Stimulated activated CD8-positive, alpha-beta memory T cell treated with anti-CD3 and anti-CD28 coated beads, Interleukin-7, amount 100 ng/mL, for 4 hours (primary cell): ENCODE data around the gene GPS2.
A peak's percentile ranks its signal among the peaks of the same experiment; 100 is the strongest.
"Not testable (repeated sequence)": the region's sequence is repeated elsewhere in the genome, so short reads cannot be mapped to it uniquely, and the experiment has no call there.

Source experiments
- DNase-seq, 2 donors: peaks; one replicate each; pipeline ENCODE4 v3.0.0-alpha.2; 2020; ENCODE audit warnings: low read depth in 2 of 2

The GPS2 gene

DNA sequence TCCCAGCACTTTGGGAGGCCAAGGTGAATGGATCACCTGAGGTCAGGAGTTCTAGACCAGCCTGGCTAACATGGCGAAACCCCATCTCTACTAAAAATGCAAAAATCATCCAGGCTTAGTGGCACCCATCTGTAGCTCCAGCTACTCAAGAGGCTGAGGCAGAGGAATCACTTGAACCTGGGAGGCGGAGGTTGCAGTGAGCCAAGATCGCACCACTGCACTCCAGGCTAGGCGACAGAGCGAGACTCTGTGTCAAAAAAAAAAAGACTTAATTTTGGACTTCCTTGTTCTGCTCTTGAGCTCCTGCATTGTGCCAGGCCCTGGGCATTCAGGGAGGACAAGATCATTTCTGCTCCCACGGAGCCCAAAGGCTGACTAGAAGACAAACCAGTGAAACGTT lies 22.4 kb upstream of the GPS2 start:
- DNase-seq = not testable (repeated sequence)

DNA sequence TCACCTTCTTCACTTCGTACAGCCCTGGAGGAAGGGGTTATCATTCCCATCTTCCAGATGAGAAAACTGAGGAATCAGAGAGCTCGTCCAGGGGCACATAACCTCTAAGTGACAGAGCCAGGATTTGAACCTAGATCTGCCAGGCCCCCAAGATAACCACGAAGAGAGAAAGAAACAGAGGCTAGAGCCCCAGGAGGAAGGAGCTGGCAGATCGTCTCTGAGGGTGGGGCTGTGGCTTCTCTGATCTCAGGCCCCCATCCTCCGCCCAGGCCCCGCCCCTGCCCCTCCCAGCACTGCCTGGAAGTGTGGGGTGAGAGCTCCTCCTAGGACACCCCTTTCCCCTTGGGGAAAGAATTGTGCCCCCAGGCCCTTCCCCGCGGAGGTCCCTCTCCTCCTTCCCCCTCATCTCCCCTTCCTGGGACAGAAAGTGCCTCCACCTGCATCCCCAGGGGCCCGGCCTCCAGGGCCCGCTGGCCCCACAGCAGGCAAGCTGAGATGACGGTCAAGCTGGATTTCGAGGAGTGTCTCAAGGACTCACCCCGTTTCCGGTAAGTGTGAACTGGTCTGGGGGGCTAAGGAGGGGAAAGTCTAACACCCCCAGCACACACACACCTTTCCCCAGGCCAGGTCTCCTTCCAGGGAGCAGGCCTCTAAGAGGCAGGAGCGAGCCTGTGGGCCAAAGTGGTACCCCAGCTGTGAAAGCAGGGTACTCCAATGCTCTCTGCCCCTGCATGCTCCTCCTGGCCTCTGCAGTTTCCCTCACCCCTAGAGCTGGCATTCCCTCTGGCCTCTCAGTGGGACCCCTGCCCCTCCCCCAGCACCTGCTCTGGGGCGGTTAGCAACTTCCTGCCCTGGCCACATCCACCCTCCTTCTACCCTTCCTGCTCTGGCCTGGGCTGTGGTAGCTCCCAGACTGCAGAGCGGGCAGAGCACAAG lies 21.3 kb upstream of the GPS2 start, which contains the start of gene ACAP1:
TSS of gene ACAP1 (plus strand) at position 290 of the 936 bp plus-strand sequence. CDS start at position 496, 206 bp downstream.
- peak; percentile 76 to 79 for DNase-seq

DNA sequence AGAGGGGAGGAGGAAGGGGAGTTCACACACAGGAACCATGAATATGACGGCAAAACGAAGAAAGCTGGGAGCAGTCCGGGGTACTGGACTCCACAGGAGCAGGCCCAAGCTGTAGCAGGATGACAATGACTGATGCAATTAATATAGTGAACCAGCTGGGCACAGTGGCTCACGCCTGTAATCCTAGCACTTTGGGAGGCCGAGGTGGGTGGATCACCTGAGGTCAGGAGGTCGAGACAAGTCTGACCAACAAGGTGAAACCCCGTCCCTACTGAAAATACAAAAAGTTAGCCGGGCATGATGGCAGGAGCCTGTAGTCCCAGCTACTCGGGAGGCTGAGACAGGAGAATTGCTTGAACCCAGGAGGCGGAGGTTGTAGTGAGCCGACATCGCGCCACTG lies 20.6 kb upstream of the GPS2 start:
- DNase-seq = not testable (repeated sequence)

DNA sequence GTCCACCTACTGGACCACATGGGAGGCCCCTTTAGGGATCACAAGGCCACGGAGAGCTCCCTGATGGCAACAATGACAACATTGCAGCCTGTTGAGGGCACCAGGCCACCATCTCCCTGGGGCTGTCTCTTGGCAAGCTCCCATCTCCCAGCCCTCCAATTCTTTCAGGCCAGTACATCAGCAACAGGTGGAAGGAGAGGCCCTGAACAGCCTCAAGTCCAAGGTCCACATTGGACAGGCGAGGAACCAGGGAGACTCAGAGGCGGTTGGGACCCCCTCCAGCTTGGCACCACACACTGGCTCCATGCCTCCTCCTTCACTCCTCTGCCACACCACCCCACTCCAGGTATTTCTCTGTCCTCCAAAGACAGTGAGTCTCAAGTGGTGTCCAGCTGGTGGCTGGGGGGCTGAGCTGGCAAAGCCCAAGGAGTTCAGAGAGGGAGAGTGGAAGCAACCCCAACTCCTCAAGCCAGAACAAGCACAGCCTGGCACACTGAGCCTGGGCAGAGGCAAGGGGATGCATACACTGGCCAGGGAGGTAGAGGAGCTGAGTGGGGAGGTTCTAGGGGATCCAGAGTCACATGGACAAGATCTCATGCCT lies 19.9 kb upstream of the GPS2 start:
- no peak for DNase-seq

DNA sequence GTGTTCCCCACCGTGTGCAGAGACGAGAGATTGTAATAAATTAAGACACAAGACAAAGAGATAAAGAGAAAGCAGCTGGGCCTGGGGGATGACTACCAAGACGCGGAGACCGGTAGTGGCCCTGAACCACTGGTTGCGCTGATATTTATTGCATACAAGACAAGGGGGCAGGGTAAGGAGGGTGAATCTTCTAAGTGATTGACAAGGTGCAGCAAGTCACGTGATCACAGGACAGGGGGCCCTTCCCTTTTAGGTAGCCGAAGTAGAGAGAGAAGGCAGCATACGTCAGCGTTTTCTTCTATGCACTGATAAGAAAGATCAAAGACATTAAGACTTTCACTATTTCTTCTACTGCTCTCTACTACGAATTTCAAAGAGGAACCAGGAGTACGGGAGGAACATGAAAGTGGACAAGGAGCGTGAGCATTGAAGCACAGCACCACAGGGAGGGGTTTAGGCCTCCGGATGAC lies 17.5 kb upstream of the GPS2 start:
- not testable (repeated sequence) for DNase-seq

DNA sequence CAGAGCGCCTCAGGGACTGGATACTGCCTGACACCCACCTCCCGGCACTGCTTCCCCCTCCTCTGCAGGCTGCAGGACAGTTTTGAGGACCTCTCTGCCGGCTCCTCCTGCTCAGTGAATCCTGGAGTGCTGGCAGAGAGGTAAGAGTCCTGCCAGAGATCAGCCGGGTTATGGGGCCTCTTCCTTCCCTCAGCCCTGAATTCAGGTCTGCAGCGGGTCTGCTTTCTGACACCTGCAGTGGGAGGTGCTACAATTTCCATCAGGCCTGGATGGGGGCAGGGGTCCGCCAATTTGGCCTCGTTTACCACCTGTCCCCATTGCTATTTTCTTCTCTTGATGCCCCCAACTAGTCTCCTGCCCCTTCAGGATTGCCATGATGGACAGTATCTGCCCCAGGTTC lies 17.0 kb upstream of the GPS2 start:
- no peak for DNase-seq

DNA sequence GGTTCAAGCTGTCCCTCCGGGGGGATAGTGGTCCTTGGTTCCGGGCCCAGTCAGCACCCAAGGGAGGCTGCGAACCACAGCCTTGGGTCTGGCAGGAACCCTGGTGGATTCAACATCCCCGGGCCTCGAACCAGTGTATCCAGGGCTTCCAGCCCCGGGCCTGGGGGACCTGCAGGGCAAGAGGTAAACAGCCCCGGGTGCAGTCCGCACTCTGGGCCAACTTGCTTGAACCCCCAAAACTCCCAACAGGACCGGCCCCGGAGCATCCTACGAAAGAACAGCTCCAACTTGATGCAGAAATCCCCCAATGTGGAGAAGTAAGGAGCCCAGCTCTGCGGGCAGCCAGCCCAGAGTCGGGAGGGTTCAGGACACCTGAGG lies 15.5 kb upstream of the GPS2 start:
- no peak for DNase-seq

DNA sequence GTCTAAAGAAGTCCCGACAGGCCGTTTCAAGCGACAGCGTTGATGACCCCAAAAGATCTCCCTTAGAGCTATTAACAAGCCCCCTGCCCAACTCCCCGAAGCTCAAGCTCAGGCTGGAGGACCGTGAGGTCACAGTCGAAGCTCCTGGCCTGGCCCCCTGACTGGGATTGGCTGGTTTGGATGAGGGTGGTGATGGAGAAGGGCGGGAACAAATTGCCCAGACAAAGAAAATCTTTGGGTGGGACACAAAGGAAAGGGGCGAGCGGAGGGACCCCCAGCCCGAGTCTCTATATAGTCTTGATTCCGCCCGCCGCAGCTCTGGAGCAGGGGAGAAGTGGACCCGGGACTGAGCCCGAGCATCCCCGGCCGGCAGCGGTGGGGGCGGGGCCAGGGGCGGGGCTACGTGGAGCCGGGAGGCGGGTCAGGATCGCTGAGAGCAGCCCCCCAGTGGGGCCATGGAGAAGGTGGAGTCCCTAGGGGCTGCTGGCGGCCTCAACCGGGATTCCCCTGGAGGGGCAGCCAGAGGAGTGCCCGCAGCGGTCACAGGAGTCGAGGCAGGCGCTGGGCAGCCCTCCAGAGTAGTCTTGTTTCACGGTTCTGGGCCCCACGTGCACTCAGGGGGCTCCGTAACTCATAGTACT lies 15.0 kb upstream of the GPS2 start:
- peak; percentile 53 to 70 for DNase-seq

DNA sequence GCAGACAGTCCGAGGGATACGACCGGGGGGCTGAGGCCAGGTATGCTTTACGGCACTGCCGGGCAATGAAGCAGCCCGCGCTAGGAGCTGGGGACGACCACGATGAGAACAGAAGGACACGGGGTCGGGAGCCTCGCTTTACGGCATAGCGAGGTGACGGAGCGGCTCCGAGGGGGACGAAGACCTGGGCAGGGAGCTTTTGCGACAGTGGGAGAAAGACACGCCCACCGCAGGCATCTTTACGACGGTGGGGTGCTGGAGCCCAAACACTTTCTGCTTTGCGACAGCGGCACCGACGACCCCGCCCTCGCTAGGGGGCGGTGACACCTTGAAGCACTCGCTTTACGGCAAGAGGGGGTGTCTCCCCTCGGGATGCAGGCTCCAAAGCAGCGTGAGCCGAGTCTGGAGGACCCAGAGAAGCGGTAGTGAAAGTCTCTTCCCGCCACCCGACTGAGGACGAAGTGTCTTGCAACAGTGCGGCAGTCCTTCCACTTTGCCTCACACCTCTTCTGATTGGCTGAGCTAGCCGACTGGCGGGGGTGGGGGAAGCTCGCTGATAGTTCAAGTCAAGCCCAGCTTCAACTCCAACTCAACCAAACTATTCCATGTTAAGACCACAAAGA lies 14.3 kb upstream of the GPS2 start:
- peak; percentile 94 to 95 for DNase-seq

DNA sequence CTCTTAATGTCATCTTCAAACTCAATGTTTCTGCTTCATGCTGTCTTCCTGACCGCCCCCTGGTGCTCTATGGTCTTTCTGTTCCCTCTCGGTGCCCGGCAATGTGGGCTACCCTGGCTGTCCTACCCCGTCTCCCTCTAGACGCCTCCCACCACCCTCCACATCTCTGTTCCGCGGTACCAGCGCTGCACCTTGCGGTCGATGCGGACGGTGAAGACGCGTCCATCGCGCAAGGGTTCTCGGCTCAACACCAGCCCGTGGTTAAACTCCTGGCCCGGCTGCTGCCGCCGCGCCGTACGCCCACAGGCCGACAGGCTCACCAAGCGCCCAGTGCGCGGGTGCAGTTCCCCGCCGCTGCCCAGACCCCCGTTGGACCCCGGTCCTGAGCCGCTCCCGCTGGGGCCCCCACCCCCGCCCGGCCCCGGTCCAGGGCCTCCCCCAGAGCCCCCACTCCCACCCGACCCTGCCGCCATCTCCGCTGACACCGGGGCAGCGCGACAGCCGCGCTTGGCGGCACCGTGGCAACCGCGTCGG lies 13.7 kb upstream of the GPS2 start, which contains the start of gene NEURL4:
TSS of gene NEURL4 (minus strand) at position 496 of the 534 bp plus-strand sequence. CDS start at position 473, 23 bp downstream.
- no peak for DNase-seq

DNA sequence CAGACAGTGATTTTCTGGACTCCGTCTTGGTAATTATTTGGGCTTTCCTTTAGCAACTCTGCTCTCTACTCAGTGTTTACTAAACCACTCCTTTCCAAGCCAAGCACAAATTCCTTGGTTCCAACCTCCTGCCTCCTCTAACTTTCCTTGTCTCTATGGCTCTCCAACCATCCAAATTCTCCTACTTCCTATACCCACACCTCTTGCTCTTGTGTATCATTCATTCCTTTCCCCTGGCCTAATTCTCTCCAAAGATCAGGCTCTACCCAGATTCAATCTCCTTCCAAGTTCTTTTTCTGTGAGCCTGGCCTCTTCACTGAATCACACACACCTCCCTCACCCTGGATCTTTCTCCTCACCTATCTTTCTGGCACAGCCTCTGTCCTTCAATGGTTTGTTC lies 12.8 kb upstream of the GPS2 start:
- no peak for DNase-seq

DNA sequence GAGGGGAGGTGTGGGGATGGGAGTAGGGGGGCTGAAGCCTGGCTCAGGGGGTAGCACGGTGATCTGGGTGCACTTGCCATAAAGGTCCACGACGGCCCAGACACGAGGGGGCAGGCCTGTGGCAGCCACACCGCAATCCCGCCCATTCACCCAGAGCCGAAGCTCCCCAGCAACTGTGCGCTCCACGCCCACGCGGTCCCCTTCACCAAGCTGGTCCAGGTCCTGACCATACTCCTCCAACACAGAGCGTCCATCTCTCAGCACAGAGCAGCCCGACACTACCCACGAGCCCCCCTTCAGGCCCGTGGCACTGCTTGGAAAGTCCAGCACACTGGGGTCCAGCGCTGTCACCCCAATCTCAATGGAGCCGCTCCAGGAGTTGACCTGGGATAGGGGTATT lies 12.3 kb upstream of the GPS2 start:
- no peak for DNase-seq

DNA sequence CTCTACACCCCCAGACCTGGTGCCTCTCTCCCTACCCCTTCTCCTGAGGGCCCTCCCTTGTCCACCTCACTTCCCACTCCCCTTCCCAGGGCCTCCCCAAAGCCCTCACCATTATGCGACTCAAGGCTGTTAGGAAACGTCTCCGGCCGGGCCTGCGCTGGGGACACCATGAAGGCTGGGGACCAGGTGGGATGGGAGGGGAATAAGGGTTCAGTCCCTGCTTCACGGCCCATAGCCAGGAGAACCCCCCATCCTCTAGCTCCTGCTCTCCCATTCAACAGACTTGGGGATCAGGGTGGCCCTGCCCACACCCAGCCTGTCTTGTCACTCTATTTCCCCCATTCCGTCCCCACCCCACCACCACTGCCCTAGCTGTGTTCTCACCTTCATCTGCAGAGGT lies 11.9 kb upstream of the GPS2 start:
- no peak for DNase-seq

DNA sequence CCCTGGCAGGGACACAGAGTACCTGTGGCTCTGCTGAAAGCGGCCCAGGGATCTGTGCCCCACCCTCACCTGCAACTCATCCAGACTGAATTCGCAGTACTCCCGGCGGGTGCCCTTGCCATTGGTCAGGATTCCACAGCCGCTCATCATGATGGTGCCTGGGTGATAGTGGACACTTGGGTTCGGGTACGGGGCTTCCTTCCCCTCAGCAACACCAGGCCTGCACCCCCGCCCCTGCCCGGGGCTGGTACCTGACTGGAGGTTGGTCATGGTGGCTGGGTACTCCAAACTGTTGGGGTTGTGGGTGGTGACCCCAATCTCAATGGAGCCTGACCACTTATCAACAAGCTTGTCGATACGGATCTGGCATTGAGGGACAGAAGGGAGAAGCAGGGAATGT lies 11.0 kb upstream of the GPS2 start:
- no peak for DNase-seq

DNA sequence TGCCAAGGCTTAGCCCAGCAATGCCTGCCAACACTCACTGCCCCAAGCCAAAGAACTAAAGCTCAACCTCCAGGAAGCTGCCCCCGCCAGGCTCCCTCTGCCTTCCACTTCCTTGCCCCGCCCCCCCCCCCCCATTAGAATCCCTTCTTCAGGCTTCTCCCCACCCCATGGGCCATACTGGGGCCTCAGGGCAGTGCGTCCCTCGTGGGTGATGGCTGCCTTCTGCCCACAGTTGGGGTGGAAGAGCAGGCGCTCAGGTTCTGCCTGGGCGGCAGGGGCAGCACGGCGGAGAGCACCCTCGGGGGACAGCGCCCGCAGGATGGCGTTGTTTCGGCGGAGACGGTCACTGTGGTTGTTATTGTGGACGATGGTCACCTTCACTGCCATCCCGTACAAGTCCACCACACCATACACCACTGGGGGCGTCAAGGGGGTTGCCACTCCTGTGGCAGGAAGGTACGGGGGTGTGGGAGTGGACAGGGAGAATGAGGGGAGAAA lies 9.9 kb upstream of the GPS2 start:
- no peak for DNase-seq

DNA sequence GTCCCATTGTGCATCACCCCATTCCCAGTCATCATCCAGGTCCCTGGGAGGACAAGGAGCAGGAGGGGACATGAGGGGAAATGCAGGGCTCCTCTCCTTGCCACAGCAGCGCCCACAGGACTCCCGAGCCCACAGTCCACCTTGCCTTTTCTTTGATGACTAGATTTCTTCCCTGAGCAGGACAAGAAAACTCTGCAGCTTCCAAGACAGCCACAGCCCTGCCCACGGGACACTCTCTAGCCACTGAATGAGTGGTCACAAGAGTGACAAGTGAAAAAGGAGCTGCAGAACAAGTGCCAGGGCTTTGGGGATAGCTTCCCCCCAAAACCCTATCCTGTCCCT lies 9.2 kb upstream of the GPS2 start:
- no peak for DNase-seq

DNA sequence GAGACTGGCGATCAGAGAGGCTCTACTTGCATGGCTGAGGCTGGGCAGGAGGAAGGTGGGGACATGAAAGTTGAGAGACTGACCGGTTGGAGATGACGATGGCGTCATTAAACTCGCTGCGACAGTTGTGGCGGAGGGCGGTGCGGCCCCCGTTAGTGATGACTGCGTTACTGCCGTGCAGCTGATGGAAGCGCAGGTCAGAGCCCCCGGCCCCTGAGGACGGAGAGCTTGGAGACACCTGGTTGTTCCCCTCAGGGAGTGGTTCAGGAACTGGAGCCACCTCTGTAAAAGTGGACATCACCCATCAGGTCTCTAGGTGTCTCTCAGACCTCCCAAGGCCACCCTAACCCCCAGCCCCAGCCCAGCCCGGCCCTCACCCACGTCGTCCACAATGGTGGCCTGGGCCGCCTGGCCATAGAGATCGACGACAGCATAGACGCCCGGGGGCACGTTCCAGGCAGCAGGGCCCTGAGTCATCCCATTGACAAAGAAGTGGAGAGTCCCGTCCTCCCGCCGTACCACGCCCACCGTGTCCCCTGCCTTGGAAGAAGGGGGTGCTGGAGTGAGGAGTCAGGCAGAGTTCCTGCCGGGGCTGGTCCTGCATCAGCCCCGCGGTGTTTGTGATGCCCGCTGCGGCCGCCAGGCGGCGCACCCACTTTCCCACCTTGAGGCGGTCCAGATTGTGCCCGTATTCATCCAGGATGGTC lies 8.7 kb upstream of the GPS2 start:
- DNase-seq = peak; percentile 16 to 50

DNA sequence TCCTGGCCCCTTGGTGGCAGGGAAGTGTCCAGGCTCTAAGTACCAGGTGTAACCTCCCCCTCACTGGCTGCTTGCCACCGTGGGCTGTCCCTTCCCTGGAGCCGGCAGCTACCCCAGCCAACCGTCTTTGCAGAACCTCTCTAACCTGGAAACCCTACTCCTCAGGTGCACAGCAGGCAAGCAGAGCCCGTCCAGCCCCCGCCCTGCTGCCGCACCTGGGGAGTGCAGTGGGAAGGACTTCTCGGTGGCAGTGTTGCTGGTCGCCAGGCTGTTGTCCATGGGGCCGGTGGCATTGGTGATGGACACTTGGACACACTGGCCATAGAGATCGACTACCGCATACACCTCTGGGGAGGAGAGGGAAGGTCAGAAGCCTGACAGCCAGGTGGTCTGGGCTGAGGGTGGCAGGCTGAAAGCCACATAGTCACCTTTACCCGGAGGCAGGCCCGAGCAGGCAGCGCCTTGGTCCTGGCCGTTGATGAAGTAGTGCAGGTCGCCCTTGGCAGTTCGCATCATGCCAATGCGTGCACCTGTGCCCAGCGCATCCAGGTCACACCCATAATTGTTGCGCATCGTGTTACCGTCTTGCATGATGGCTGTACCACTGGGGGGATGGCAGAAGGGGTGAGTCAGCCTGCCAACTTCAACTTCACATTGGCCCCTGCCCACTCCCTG lies 7.5 kb upstream of the GPS2 start:
- DNase-seq = no peak

DNA sequence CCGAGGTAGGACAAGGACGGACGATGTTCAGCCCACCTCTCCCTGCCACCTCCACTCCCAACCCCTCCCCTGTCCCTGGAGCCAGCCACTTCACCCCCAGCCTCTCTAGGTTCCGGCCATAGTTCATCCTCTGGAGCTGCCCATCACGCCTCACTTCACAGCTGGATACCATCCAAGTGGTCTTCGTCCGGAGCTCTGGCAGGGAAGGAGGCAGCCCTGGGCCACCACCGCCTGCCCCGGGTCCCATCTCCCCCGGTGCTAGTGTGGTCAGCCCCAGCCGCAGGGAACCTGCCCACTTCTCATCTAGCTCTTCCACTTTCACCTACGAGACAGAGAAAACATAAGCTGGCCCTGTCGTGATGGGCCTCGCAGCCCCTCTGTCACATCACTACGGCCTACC lies 6.3 kb upstream of the GPS2 start:
- no peak for DNase-seq

DNA sequence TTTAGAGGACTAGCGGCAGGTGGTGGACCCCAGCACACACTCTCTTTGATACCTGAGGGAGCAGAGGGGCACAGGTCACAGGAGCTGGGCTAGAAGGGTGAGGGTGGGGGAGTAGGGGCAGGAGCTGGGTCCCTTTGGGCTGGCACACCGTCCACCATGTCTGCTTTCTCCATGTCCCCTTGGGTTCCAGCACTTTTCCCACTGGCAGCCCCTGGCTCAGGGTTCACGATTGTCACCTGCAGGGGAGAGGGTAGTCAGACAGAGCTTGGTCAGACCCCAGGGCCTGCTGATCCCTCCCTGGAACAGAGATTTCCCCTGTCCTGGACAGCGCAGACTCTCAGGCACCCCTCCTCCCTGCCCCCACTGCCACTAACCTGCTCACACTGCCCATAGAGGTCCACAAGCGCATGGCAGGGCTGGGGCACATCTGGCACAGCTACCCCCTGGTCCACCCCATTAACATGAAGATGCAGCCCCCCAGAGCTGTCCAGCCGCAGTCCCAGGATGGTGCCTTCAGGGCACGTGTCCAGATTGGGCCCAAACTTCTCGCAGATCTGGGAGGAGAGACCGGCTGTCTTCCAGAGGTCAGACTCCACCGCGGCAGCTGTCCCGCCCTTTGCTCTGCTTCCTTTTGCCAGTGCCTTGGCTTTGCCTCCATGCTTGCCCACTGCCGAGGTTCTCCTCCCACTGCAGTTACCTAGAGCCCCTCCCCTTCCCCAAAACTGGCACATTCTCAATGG lies 3.1 kb upstream of the GPS2 start:
- DNase-seq = no peak
